Measurements from ENCODE around the gene BCDIN3D.

Gene BCDIN3D

GRCh38 chr12:49877066-49877465 lies 34.2 kb upstream of the BCDIN3D start:
- no peak for TF ChIP-seq SIN3A (IDR thresholded peaks at IDR 0.05; ENCODE audit: borderline replicate concordance, insufficient read depth, low read length)
- no peak for TF ChIP-seq POLR2AphosphoS5 (IDR thresholded peaks at IDR 0.05; ENCODE audit: low read depth, low read length)
- TF ChIP-seq FOXP2 (optimal IDR thresholded peaks at IDR 0.05; ENCODE audit: borderline replicate concordance, extremely low read depth, extremely low read length, insufficient read depth), result no peak
- TF ChIP-seq REST (IDR thresholded peaks at IDR 0.05; ENCODE audit: insufficient read depth in 1 of 2, low read depth in 2 of 2, low read length in 2 of 2), result no peak
- no peak for TF ChIP-seq TAF1 (IDR thresholded peaks at IDR 0.05; ENCODE audit: borderline replicate concordance, insufficient read depth, low read length)

- TF ChIP-seq POLR2AphosphoS5 (IDR thresholded peaks at IDR 0.05; ENCODE audit: low read depth, low read length) (no peak), FOXP2 (optimal IDR thresholded peaks at IDR 0.05; ENCODE audit: borderline replicate concordance, extremely low read depth, extremely low read length, insufficient read depth) (no peak), SIN3A (IDR thresholded peaks at IDR 0.05; ENCODE audit: borderline replicate concordance, insufficient read depth, low read length) (no peak), TAF1 (IDR thresholded peaks at IDR 0.05; ENCODE audit: borderline replicate concordance, insufficient read depth, low read length) (no peak), REST (IDR thresholded peaks at IDR 0.05; ENCODE audit: insufficient read depth in 1 of 2, low read depth in 2 of 2, low read length in 2 of 2) (no peak)
These were observed 33.2 kb upstream of the BCDIN3D start for GRCh38 chr12:49876070-49876469.

- TF ChIP-seq TAF1 (IDR thresholded peaks at IDR 0.05; ENCODE audit: borderline replicate concordance, insufficient read depth, low read length) (no peak), REST (IDR thresholded peaks at IDR 0.05; ENCODE audit: insufficient read depth in 1 of 2, low read depth in 2 of 2, low read length in 2 of 2) (no peak), SIN3A (IDR thresholded peaks at IDR 0.05; ENCODE audit: borderline replicate concordance, insufficient read depth, low read length) (no peak), FOXP2 (optimal IDR thresholded peaks at IDR 0.05; ENCODE audit: borderline replicate concordance, extremely low read depth, extremely low read length, insufficient read depth) (no peak), POLR2AphosphoS5 (IDR thresholded peaks at IDR 0.05; ENCODE audit: low read depth, low read length) (no peak)
These were observed 32.3 kb upstream of the BCDIN3D start for GRCh38 chr12:49875115-49875720.

- no peak for TF ChIP-seq SIN3A (IDR thresholded peaks at IDR 0.05; ENCODE audit: borderline replicate concordance, insufficient read depth, low read length)
- TF ChIP-seq REST (IDR thresholded peaks at IDR 0.05; ENCODE audit: insufficient read depth in 1 of 2, low read depth in 2 of 2, low read length in 2 of 2), result no peak
- TF ChIP-seq TAF1 (IDR thresholded peaks at IDR 0.05; ENCODE audit: borderline replicate concordance, insufficient read depth, low read length), result no peak
- TF ChIP-seq FOXP2 (optimal IDR thresholded peaks at IDR 0.05; ENCODE audit: borderline replicate concordance, extremely low read depth, extremely low read length, insufficient read depth), result no peak
- TF ChIP-seq POLR2AphosphoS5 (IDR thresholded peaks at IDR 0.05; ENCODE audit: low read depth, low read length), result no peak
These were observed 31.4 kb upstream of the BCDIN3D start for GRCh38 chr12:49874142-49874897.
